ENCODE measurements around the gene SEPTIN1.
A peak's percentile ranks its signal among the peaks of the same experiment; 100 is the strongest.
"Not testable (repeated sequence)": the region's sequence is repeated elsewhere in the genome, so short reads cannot be mapped to it uniquely, and the experiment has no call there.

Gene SEPTIN1

DNA sequence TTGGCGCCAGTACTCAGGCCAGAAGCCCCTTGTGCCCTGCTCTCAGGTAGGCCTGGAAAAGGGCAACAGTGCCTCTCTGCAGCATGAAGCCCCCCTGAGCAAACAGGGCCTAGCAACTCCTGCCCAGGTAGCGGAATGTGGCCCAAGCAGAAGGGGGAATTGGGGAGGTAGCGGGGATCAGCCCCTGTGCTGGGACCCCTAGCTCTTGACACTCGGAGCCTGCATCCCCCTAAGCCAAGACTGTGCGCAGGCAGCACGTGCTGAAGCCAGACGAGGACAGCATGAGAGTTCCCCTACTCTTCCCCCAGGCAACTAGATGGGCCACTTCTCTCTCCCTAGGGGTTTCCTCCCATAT is 26.4 kb downstream of the SEPTIN1 start:
- DNase-seq, result no peak

GRCh38 chr16:30355144-30355953 is 27.0 kb downstream of the SEPTIN1 start, which contains the start of gene CD2BP2:
Gene CD2BP2 (minus strand): TSS chr16:30355308. CDS start chr16:30354681, 627 bp downstream.
- DNase-seq, result peak; percentile 100

GRCh38 chr16:30354423-30355143 is 27.8 kb downstream of the SEPTIN1 start:
- DNase-seq, result no peak

DNA sequence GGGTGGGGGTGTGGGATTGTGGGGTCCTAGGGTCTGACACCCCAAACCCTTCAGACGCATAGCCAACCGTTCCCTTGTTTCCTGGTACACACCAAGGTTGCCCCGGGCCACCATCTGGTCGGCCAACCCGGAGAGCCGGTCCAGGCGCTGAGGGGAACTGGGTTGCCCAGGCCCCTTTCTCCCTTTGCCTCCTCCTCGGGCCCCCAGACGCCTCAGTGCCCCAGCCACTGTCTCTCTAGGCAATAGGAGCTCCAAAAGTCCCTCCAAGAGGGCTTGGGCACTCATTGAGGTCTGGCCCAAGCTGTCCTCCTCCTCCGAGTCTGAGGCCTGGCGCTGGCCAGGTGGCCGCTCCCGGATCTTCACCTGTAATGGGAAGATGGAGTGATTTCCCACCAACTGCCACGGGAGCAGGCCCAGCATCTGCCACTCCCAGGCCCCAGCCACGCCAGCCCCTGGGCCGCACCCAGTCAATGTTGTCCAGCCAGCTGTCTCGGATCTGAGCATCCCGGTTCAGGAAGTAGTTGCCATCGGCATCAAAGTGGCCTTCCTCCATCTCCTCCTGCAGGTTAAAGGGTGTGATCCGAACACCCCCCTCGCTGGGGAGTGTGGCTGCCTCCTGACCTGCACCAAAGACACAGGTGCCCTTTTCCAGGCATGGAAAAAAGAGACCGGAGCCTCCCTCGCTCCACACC is 28.8 kb downstream of the SEPTIN1 start:
- no peak for DNase-seq

- no peak for DNase-seq
These were observed 29.6 kb downstream of the SEPTIN1 start for GRCh38 chr16:30352488-30353401.

DNA sequence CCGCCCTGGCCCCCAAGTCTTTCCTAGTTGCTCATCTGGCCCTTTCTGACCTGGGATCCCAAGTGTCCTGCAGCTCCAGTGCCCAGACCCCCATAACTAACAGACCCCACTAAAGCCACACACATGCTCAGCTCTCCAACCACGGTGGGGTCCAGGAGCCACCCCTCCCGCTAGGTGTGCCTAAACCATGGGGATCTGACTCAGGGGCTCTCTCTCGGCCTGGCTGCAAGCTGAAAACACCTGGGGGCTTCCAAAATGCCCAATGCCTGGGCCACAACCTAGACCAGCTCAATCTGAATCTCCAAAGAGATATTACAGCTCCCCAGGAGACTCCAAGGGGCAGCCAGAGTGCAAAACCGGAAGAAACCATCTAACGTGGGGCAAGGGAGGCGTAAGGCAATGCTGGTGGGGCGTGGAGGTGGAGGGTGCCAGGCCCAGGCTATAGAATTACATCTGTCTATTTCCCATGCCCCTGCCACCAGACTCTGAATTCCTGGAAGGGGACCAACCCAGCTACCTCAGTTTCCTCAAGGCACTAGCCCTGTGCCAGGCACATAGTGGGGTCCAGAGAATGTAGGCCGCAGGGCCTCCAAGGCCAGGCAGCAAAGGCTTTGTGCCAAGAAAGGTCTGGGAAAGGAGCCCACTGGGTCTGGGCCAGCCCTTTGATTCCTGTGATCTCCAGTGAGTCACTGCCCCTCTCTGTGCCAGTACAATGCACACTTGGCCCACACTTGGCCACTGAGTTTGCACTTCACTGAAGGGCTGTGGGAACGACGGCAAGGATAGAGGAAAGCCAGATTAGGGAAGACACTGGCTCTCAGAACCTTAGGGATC is 30.6 kb downstream of the SEPTIN1 start:
- DNase-seq, result peak; percentile 82

- DNase-seq, result no peak
These were observed 31.3 kb downstream of the SEPTIN1 start for GRCh38 chr16:30351001-30351441.

DNA sequence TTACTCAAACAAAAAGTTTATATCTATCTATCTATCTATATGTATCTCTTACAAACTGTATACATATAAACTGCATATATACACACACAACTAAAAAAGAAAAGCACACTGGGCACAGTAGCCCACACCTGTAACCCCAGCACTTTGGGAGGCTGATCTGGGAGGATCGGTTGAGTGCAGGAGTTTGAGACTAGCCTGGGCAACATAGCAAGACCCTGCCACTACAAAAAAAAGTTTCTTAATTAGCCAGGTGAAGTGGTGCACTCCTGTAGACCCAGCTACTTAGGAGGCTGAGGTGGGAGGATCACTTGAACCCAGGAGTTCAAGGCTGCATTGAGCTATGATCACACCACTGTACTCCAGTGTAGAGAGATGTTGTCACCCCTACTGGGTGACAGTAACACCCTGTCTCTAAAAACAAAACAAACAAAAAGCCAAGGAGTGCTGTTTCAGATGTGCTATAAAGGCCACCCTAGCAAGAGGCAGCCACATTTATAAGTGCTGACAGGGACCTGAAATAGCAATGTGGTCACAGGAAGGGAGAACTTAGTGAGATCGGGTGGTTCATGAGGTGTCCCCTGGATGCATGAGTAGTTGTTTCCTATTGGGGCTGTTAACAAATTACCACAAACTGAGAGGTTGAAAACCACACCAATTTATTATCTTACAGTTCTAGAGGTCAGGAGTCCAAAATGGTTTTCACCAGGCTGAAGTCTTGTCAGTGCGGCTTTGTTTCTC is 32.1 kb downstream of the SEPTIN1 start:
- DNase-seq, result no peak

GRCh38 chr16:30349675-30350074 is 32.7 kb downstream of the SEPTIN1 start:
- no peak for DNase-seq

DNA sequence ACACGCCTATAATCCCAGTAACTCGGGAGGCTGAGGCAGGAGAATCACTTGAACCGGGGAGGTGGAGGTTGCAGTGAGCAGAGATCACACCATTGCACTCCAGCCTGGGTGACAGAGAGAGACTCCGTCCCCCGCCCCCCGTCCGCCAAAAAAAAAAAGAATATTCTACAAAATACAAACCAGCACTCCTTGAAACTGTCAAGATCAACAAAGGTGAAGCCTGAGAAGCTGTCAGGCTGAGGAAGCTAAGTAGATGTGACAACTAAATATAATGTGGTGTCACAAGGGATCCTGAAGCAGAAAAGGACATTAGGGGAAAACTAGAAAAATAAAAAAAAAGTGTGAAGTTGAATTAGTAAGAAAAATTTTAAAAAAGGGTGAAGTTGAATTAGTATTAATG is 33.4 kb downstream of the SEPTIN1 start:
- DNase-seq, result no peak

DNA sequence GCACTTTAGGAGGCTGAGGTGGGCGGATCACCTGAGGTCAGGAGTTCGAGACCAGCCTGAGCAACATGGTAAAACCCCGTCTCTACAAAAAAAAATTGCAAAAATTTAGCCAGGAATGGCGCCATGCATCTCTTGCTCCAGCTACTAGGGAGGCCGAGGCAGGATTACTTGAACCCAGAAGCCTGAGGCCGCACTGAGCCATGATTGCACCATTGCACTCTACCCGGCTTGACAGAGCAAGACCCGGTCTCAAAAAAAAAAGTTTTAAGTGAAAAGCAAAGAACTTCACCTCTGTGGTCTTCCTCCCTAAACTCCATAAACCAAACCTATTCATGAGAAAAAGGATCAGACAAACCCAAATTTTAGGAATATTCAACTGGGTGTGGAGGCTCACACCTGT is 34.2 kb downstream of the SEPTIN1 start:
- DNase-seq, result no peak

DNA sequence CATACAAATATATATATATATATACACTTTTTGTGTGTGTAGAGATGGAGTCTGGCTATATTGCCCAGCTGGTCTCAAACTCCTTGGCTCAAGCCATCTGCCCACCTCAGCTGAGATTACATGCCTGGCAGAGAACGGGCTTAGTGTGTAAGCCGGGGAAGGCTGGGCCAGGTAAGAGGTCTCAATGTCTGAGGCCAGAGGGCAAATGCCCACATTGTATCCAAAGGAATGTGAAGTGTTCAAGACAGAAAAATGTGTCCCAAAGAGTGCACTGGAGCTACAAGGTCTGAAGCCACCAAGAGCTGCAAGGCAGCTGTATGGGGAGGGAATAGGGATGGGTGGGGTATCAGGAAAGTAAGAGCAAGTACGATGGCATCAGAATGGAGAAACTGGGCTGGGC is 36.1 kb downstream of the SEPTIN1 start:
- no peak for DNase-seq

- DNase-seq, result not testable (repeated sequence)
These were observed 38.9 kb downstream of the SEPTIN1 start for GRCh38 chr16:30343491-30343820.

DNA sequence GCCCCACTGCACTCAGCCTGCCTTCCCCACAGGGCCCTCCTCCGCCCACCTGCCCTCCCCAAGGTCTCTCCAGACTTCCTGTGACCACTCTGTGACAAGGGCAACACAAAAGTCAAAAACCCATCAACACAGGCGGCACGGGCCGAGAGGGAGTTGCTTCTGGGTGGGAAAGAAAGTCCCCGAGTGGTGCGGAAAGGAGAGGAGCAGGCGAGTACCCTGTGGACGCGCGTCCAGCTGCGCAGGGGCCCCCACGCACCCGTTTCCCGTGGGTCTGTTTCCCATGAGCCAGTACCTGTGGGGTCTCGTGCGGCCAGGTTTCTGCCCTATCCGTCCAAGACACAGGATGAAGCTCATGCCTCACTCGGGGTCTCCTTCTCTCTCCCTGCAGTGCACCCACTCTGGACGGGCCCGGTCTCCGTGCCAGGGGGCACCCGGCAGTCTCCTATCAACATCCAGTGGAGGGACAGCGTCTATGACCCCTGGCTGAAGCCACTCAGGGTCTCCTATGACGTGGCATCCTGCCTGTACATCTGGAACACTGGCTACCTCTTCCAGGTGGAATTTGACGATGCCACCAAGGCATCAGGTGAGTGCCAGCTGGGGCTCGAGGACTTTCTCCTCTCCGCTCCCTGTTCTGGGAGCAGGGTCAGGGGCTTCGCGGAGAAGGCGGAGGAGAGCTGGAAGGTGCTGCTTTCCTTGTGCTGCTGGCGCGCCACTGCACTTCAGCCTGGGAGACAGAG is 39.4 kb downstream of the SEPTIN1 start:
- no peak for DNase-seq

DNA sequence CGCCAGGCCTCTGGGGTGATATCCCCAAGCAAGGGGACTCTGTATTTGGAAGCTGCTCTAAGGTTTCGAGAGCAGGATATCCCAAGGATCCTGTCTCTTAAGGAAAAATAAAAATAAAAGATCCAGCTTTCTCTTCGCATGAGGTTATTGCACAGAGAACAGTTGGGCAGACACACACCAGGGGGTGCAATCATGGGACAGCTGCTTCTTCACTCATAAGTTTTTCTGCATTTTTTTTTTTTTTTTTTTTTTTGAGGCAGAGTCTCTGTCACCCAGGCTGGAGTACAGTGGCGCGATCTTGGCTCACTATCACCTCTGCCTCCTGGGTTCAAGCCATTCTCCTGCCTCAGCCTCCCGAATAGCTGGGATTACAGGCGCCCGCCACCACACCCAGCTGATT is 40.4 kb downstream of the SEPTIN1 start:
- DNase-seq, result not testable (repeated sequence)

GRCh38 chr16:30340621-30341020 is 41.7 kb downstream of the SEPTIN1 start:
- DNase-seq, result no peak

DNA sequence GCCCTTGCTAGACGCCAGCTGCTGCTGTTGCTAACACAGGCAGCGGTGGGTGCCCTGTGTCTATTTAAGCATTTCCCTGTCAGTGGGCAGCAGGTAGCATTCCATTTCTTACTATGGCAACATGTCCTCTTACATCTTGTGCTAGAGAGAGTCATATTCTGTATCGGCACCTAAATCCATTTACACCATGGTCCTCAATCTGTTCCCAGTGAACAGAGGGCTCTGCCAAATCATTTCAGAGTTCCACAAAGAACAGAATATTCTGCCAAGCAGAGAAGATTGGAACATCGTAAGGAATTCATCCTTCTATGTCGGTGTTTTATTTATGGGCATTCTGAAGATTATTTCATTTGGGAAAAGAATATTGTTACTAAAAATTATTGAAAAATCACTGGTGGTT is 43.6 kb downstream of the SEPTIN1 start:
- not testable (repeated sequence) for DNase-seq

- DNase-seq, result not testable (repeated sequence)
These were observed 44.4 kb downstream of the SEPTIN1 start for GRCh38 chr16:30337964-30338357.

GRCh38 chr16:30335598-30336474 is 46.5 kb downstream of the SEPTIN1 start:
- DNase-seq, result no peak
